B cell (primary cell): ENCODE data around the gene ZNF423. TPM values are rescaled to one million over a fixed set of nuclear protein-coding genes. Genes with fewer than 3 reads are reported as not detected.
"Not testable (repeated sequence)": the region's sequence is repeated elsewhere in the genome, so short reads cannot be mapped to it uniquely, and the experiment has no call there.

Source experiments
- ATAC-seq: fragments of 200-7000 bp; cut with Tn5 transposase; one replicate; pipeline ENCODE4 v1.10.0; 2021; ENCODE audit warnings: low read depth, mild to moderate bottlenecking, moderate number of reproducible peaks, moderate library complexity
- CTCF ChIA-PET: fragments of 350-600 bp; sonication (Branson Sonifier 250); formaldehyde crosslinking; loops from one replicate; lab custom pipeline; 2021; ENCODE audit warnings: antibody characterized with exemption, inconsistent platforms; lab: Charles Lee
- POLR2A ChIA-PET: fragments of 350-600 bp; sonication (Branson Sonifier 250); formaldehyde crosslinking; loops from one replicate; lab custom pipeline; 2021; ENCODE audit warnings: antibody characterized with exemption; lab: Charles Lee
- DNase-seq: peaks from one replicate; pipeline ENCODE4 v3.0.0; 2013
- H2AFZ ChIP-seq: 2 replicates; pipeline ENCODE4 v1.6.1; 2012; ENCODE audit warnings: mild to moderate bottlenecking, low read depth, low read length; ENCODE audit not compliant: insufficient read depth, poor library complexity, severe bottlenecking
- H3K27ac ChIP-seq, 2 donors: 1 replicate in 1 of 2; 2 replicates in 1 of 2; pipeline ENCODE4 v1.5.1; 2012 to 2013; ENCODE audit warnings: low read length in 2 of 2, mild to moderate bottlenecking in 2 of 2, moderate library complexity in 1 of 2
- H3K27me3 ChIP-seq, 4 experiments: fragments of 200-600 bp in 1 of 4; sonication (generic) in 1 of 4; replicated peaks in 1 of 4; 1 replicate in 2 of 4; 2 replicates in 2 of 4; pipeline versions ENCODE4 v1.6.1 to v1.7.0; 2013 to 2016; ENCODE audit warnings: low read length in 3 of 4, mild to moderate bottlenecking in 2 of 4, mixed read lengths in 1 of 4, moderate library complexity in 1 of 4; ENCODE audit not compliant: insufficient read depth in 4 of 4, control insufficient read depth in 3 of 4; ENCODE audit errors: control extremely low read depth in 1 of 4
- H3K36me3 ChIP-seq, 2 experiments: replicated peaks in 1 of 2; 1 replicate in 1 of 2; 2 replicates in 1 of 2; pipeline versions ENCODE4 v1.6.1 to v1.7.1; 2013; ENCODE audit warnings: low read length in 1 of 2; ENCODE audit not compliant: insufficient read depth in 2 of 2, control insufficient read depth in 1 of 2; ENCODE audit errors: control extremely low read depth in 1 of 2, extremely low read depth in 1 of 2
- H3K4me1 ChIP-seq, 2 donors: fragments of 200-600 bp in 1 of 2; sonication (generic) in 1 of 2; 1 replicate in 1 of 2; 2 replicates in 1 of 2; pipeline versions ENCODE4 v1.5.1 to v1.6.1; 2013 to 2017; ENCODE audit warnings: low read length in 2 of 2; ENCODE audit not compliant: control insufficient read depth in 2 of 2, insufficient read depth in 2 of 2
- H3K4me2 ChIP-seq: replicated peaks from 2 replicates; pipeline ENCODE3; 2012; ENCODE audit warnings: mild to moderate bottlenecking, low read depth, low read length; ENCODE audit not compliant: poor library complexity, severe bottlenecking
- H3K4me3 ChIP-seq, 5 experiments: fragments of 200-600 bp in 1 of 5; sonication (generic) in 1 of 5; 1 replicate in 3 of 5; 2 replicates in 2 of 5; pipeline versions ENCODE4 v1.5.1 to v1.7.0; 2011 to 2016; ENCODE audit warnings: low read length in 4 of 5, mild to moderate bottlenecking in 4 of 5, low read depth in 2 of 5, control low read depth in 1 of 5, moderate library complexity in 1 of 5; ENCODE audit not compliant: insufficient read depth in 1 of 5; ENCODE audit errors: control extremely low read depth in 1 of 5, extremely low read depth in 1 of 5
- H3K79me2 ChIP-seq: fragments of 200-600 bp; sonication (generic); one replicate; pipeline ENCODE4 v1.6.0; 2016; ENCODE audit warnings: low read length; ENCODE audit not compliant: control insufficient read depth, insufficient read depth
- H3K9ac ChIP-seq: fragments of 200-600 bp; sonication (generic); 2 replicates; pipeline ENCODE4 v1.6.1; 2017; ENCODE audit warnings: mild to moderate bottlenecking, low read length, moderate library complexity
- H3K9me3 ChIP-seq, 3 donors: one replicate each; pipeline versions ENCODE4 v1.6.1 to v1.7.1; 2013; ENCODE audit warnings: low read length in 2 of 3; ENCODE audit not compliant: control insufficient read depth in 2 of 3, insufficient read depth in 1 of 3; ENCODE audit errors: control extremely low read depth in 1 of 3
- H4K20me1 ChIP-seq: 2 replicates; pipeline ENCODE4 v1.6.0; 2012; ENCODE audit warnings: mild to moderate bottlenecking, low read length; ENCODE audit not compliant: insufficient read depth, control insufficient read depth, poor library complexity, severe bottlenecking
- H3K27ac Mint-ChIP-seq: one replicate; pipeline ENCODE4 v1.8.0; 2021; ENCODE audit warnings: mixed read lengths
- H3K27me3 Mint-ChIP-seq: one replicate; pipeline ENCODE4 v1.8.0; 2021; ENCODE audit warnings: mixed read lengths
- H3K4me1 Mint-ChIP-seq: one replicate; pipeline ENCODE4 v1.8.0; 2021; ENCODE audit warnings: mixed read lengths
- H3K4me3 Mint-ChIP-seq: one replicate; pipeline ENCODE4 v1.8.0; 2021; ENCODE audit warnings: mixed read lengths
- H3K9me3 Mint-ChIP-seq: one replicate; pipeline ENCODE4 v1.8.0; 2022; ENCODE audit warnings: mixed read lengths; ENCODE audit not compliant: insufficient read depth
- CTCF ChIP-seq: fragments of 200-600 bp; IDR thresholded peaks from one replicate; pipeline ENCODE4 v1.8.0; 2022; ENCODE audit warnings: antibody characterized with exemption, mild to moderate bottlenecking
- EZH2 ChIP-seq: IDR thresholded peaks from 2 replicates; pipeline ENCODE4 v1.6.1; 2012; ENCODE audit warnings: borderline replicate concordance, low read depth, mild to moderate bottlenecking, moderate library complexity, low read length; ENCODE audit not compliant: insufficient read depth, poor library complexity, severe bottlenecking
- WGBS: methylation state at CpG from one replicate; pipeline ENCODE4 v1.1.5; 2013; ENCODE audit warnings: missing lambda C conversion rate; ENCODE audit not compliant: insufficient coverage; 5-methylcytosine and 5-hydroxymethylcytosine counted together
- intact Hi-C: fragments of 100-400 bp; cut with micrococcal nuclease; formaldehyde crosslinking; loops from one replicate; pipeline ENCODE4 v1.10.0; 2022
- polyA plus RNA-seq: library from polyadenylated mRNA; depleted of rRNA; stranded (reverse); fragments of >200 nt; gene quantifications from 2 replicates; pipeline ENCODE4 v1.2.3, GENCODE V29; 2012
- total RNA-seq, 2 donors: library from RNA; stranded (reverse); fragments of 120-200 nt in 1 of 2; gene quantifications; 1 replicate in 1 of 2; 2 replicates in 1 of 2; pipeline versions ENCODE4 v1.2.3 to v1.2.4, GENCODE V29; 2013 to 2022

The ZNF423 gene
- total and polyA plus RNA-seq, 2 donors (not counting 1 experiment from before 2014, with no cell fraction given): not detected

GRCh38 chr16:49874613-49875237 is 18.8 kb upstream of the ZNF423 start:
- Histone ChIP-seq H3K79me2 (no peaks in the 10 kb centered on the region), H3K9me3 (peaks cover 0 to 2% (median 0%) of the 10 kb centered on the region in 3 donors), H3K9ac (no peak overlapping the region), H2AFZ (no peak overlapping the region), H3K4me1 (no peaks in the 10 kb centered on the region), H4K20me1 (no peaks in the 10 kb centered on the region), H3K4me3 (no peak overlapping the region), H3K27me3 (peaks cover 0 to 20% (median 3%) of the 10 kb centered on the region in 4 experiments), H3K4me2 (no peak overlapping the region), H3K36me3 (no peaks in the 10 kb centered on the region), H3K27ac (no peak overlapping the region)
- H3K9me3 Mint-ChIP-seq: no peaks in the 10 kb centered on the region
- TF ChIP-seq EZH2 (no peak), CTCF (no peak)
- no peak overlapping the region for H3K27ac Mint-ChIP-seq
- peaks cover 28% of the 10 kb centered on the region for H3K27me3 Mint-ChIP-seq
- ChIA-PET CTCF (no interaction called here), POLR2A (no interaction called here)
- no CpG with 5 or more reads among the region's 1 CpG for WGBS
- H3K4me1 Mint-ChIP-seq: no peaks in the 10 kb centered on the region
- no peak overlapping the region for H3K4me3 Mint-ChIP-seq
- DNase-seq (no peak), ATAC-seq (no peak)
- intact Hi-C loops: no loop called here

- H3K36me3 ChIP-seq, H3K4me3 Mint-ChIP-seq, POLR2A ChIA-PET, H3K4me1 ChIP-seq, CTCF ChIA-PET, H3K9ac ChIP-seq, H2AFZ ChIP-seq, H3K79me2 ChIP-seq, DNase-seq, H3K27ac Mint-ChIP-seq, ATAC-seq, H3K4me2 ChIP-seq, H3K9me3 Mint-ChIP-seq, intact Hi-C loops, H3K9me3 ChIP-seq, H3K27me3 ChIP-seq, H4K20me1 ChIP-seq, H3K27ac ChIP-seq, H3K4me1 Mint-ChIP-seq, H3K4me3 ChIP-seq: not testable (repeated sequence)
- peaks cover 21% of the 10 kb centered on the region for H3K27me3 Mint-ChIP-seq
- no CpG with 5 or more reads among the region's 5 CpGs for WGBS
These were observed 15.9 kb upstream of the ZNF423 start for GRCh38 chr16:49871824-49872223.
